ENCODE measurements around the gene RFX5.

DNA sequence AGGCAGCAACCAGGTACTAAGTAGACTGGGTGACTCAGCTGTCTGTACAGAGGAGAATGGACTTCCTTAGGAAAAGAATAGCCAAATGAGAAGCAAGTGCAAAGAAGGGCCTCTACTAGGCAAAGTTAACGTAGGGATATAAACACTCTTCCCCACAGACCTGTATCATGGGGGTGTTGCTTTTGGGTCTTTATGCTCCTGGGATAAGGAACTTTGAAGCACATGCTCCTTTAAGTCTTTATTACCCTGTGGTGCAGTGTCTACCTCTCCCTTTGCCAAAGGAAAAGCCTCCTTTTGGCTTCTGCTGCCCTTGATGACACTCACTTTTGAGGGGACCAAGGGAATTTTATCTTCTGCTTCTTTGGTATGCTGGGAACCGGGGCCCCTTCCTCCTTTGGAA is 5.0 kb downstream of the RFX5 start:
- TF ChIP-seq, protein P1, sequence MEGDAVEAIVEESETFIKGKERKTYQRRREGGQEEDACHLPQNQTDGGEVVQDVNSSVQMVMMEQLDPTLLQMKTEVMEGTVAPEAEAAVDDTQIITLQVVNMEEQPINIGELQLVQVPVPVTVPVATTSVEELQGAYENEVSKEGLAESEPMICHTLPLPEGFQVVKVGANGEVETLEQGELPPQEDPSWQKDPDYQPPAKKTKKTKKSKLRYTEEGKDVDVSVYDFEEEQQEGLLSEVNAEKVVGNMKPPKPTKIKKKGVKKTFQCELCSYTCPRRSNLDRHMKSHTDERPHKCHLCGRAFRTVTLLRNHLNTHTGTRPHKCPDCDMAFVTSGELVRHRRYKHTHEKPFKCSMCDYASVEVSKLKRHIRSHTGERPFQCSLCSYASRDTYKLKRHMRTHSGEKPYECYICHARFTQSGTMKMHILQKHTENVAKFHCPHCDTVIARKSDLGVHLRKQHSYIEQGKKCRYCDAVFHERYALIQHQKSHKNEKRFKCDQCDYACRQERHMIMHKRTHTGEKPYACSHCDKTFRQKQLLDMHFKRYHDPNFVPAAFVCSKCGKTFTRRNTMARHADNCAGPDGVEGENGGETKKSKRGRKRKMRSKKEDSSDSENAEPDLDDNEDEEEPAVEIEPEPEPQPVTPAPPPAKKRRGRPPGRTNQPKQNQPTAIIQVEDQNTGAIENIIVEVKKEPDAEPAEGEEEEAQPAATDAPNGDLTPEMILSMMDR (IDR thresholded peaks at IDR 0.05) = no peak
- no peak for TF ChIP-seq EZH2 (IDR thresholded peaks at IDR 0.05; ENCODE audit: borderline replicate concordance, insufficient read depth, low read depth, low read length, poor library complexity, severe bottlenecking)

Measured in B cell (primary cell).